Subcutaneous abdominal adipose tissue (tissue), 5 donors: Measurements from ENCODE around the gene GALK1.

Experiments used
- H3K27ac ChIP-seq: one replicate; pipeline ENCODE4 v1.7.0; 2013; ENCODE audit warnings: low read depth, mild to moderate bottlenecking, inconsistent platforms, low read length, moderate library complexity
- H3K27me3 ChIP-seq, 5 donors: one replicate each; pipeline ENCODE4 v1.7.0; 2013; ENCODE audit warnings: low read length in 5 of 5, inconsistent platforms in 1 of 5; ENCODE audit not compliant: control insufficient read depth in 5 of 5, insufficient read depth in 4 of 5
- H3K36me3 ChIP-seq, 5 donors: one replicate each; pipeline ENCODE4 v1.7.0; 2013; ENCODE audit warnings: low read length in 5 of 5; ENCODE audit not compliant: control insufficient read depth in 5 of 5, insufficient read depth in 5 of 5
- H3K4me1 ChIP-seq, 5 donors: one replicate each; pipeline ENCODE4 v1.7.0; 2013; ENCODE audit warnings: low read length in 5 of 5, mild to moderate bottlenecking in 3 of 5, moderate library complexity in 1 of 5; ENCODE audit not compliant: control insufficient read depth in 5 of 5, insufficient read depth in 5 of 5
- H3K4me3 ChIP-seq, 5 donors: one replicate each; pipeline ENCODE4 v1.7.0; 2013; ENCODE audit warnings: low read length in 5 of 5, low read depth in 1 of 5
- H3K9ac ChIP-seq, 5 donors: one replicate each; pipeline ENCODE4 v1.7.0; 2013; ENCODE audit warnings: low read length in 5 of 5, mild to moderate bottlenecking in 4 of 5, moderate library complexity in 3 of 5
- H3K9me3 ChIP-seq, 5 donors: one replicate each; pipeline ENCODE4 v1.7.0; 2013; ENCODE audit warnings: low read length in 5 of 5; ENCODE audit not compliant: control insufficient read depth in 5 of 5
- donor health status: healthy.
- donor health status: healthy.
- donor health status: healthy.
- donor health status: healthy.
- donor health status: healthy.

Gene GALK1

DNA sequence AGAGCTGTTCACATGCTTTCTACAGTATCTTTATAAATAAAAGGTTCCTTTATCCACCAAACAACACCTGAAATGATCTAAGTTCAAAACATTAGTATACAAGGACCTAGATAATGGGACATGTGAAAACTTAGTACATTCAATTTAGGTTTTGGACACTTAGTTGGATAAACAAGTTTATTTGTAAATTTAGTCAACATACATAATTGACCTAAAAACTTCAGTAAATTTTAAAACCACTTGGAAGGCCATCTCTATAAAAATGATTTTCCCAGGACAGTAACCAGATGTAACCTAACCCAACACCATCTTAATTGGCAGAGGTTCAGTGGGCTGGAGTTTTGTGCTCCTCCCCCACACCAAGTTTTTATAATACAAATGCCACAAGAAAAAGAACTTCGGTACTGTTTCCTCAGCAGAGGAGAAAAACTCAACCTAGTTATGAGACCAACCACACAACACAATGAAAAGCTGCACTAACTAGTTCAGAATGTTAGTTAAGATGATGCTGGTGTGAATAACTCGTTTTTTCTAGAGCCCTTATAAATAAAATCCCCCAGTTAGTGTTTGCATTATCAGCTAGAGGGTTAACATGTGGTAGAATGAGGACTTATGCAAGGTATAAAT, 12.4 kb upstream of the GALK1 start:
- H3K9ac ChIP-seq, result peak overlapping the region; percentile 62 to 98 (median 96)
- H3K27me3 ChIP-seq, result no peaks in the 10 kb centered on the region
- peak overlapping the region; percentile 96 for H3K27ac ChIP-seq
- H3K36me3 ChIP-seq, result peaks cover 13 to 49% (median 41%) of the 10 kb centered on the region in 5 donors
- no peaks in the 10 kb centered on the region for H3K9me3 ChIP-seq
- peaks cover 4 to 31% (median 24%) of the 10 kb centered on the region in 5 donors for H3K4me1 ChIP-seq
- H3K4me3 ChIP-seq, result peak overlapping the region; percentile 85 to 99 (median 97)

DNA sequence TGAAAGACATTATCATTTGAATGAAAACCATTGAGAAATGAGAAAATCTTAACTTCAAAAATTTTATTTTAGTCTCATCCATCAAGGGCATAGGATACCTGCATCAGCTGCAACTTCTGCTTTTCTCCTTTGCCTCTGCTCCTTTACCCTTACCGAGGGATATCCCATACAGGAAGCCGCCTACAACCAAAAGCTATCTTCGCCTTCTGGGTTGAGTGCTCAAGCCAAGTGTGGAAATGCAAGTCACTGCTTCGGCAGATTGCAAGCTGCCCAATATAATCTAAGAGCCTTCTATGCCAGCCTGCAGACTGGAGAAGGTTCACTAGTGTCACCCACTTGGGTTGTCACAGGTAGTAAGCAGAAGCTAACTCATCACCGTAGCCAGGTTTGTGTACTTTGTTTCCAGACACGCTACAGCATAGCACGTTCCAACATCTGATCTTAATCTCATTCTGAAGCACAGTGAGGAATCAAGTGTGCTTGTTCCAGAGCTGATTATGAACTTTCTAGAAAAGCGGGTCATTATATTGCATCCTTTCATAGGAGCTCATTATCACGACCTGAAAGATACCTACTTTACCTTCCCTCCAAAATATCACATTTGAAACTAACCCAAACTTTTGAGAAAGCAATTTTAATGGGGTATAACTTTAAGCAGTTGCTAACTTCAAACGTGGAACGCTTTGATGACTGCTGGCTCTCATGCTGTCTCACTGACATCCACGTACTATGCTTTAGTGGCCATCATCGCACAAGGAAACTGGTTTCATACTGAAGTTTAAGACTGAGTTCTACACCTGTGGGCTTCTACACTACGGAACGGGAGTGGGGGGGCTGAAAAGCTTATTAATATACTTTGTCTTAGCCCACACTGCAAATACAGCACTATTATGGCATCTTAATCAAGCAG, 11.6 kb upstream of the GALK1 start:
- Histone ChIP-seq H3K4me1 (peaks cover 4 to 31% (median 24%) of the 10 kb centered on the region in 5 donors), H3K27ac (peak overlapping the region; percentile 96), H3K9ac (peak overlapping the region; percentile 40 to 98 (median 96)), H3K9me3 (no peaks in the 10 kb centered on the region), H3K4me3 (peak overlapping the region; percentile 85 to 99 (median 97)), H3K36me3 (peaks cover 13 to 49% (median 41%) of the 10 kb centered on the region in 5 donors), H3K27me3 (no peaks in the 10 kb centered on the region)

DNA sequence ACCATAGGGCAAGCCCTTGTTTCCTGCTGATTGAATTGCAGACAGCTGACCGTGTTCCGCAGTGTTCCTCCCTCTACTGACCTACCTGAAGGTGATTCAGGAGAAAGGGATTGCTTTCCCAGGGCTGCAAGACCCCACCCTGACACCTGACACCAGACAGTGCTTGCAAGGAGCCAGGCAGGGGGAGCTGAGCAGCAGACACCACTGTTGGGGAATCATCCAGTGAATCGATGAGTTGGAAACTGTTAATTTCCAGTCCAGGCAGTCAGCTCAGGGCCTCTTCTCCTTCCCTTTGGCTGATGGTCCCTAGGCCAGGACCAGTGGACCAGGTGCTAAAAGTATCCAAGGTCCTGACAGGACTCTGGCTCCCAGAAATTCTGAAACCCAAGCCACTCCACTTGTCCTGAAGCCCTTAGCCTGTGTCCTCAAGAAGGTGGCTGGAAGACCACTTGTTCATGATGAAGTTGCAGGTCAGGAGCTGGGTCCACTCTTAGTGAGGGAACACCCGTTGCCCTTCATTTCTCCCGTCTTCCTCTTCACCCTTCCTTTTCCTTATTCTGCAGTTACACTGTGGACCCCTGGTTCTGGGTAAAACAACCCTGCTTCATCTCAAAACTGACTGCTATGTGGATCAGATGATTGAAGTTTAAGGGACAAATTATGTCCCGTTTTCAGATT, 10.1 kb upstream of the GALK1 start:
- H3K27ac ChIP-seq, result peak overlapping the region; percentile 96
- peaks cover 13 to 49% (median 41%) of the 10 kb centered on the region in 5 donors for H3K36me3 ChIP-seq
- H3K4me1 ChIP-seq, result peaks cover 4 to 29% (median 23%) of the 10 kb centered on the region in 5 donors
- H3K9ac ChIP-seq, result no peak overlapping the region
- H3K4me3 ChIP-seq, result peak overlapping the region in 1 of 5 donors; percentile 13
- H3K27me3 ChIP-seq, result no peaks in the 10 kb centered on the region
- no peaks in the 10 kb centered on the region for H3K9me3 ChIP-seq

DNA sequence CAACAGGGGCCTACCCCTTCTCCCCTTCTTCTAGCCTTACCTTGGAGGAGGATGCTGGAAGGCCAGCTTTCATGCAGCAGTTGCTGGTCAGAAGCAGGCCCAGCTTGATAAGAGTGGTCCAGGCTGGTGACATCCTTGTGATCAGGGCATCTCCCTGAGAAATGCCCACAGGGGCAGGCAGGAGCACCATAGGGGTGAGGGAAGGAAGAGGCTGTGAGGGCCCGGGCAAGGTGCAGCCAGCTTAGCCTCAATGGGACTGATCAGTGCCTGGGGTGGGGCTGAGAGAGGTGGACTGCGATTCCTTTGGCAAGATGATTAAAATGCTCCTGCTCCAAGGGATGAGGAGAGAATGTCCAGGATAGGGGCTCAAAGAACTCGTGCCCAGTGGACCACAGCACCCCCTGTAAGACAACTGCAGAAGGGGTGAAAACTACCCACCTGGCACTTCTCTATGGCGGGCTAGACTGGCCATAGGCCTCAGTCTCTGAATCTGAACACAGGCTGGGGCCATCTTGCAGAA, 9.5 kb upstream of the GALK1 start:
- peaks cover 4 to 29% (median 20%) of the 10 kb centered on the region in 5 donors for H3K4me1 ChIP-seq
- H3K36me3 ChIP-seq, result peaks cover 13 to 49% (median 41%) of the 10 kb centered on the region in 5 donors
- H3K4me3 ChIP-seq, result no peak overlapping the region
- no peaks in the 10 kb centered on the region for H3K9me3 ChIP-seq
- H3K27ac ChIP-seq, result no peak overlapping the region
- H3K27me3 ChIP-seq, result no peaks in the 10 kb centered on the region
- no peak overlapping the region for H3K9ac ChIP-seq

DNA sequence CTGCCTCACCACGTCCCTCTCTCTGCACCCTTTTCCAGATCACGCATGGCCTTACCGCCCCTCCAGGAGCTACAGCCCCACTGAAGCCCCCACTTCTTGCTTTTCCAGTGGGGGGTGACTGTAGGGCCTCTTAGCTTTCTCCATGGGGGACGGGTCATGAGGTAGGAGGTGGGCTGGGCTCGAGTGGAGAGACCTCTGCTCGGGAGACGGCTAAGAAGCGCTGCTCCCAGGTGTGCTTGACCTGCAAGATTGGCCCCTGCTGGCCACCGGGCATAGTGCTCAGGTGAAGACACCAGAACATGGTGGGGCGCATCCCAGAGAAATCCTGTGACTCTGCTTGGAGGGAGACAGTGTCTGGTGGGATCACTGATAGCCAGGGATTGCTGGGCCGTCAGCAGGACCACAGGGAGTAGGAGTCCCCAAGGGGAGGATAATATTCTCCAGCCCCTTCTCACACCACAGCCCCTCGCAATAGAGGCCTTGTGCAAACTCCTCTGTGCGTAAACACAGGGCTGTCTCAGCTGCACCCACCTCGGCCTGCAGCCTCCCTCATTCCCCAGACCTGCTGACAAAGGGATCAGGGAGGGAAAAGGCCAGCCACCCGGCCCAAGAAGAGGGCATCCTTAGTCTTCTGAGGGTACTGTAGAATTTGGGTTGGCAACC, 8.9 kb upstream of the GALK1 start:
- H3K27ac ChIP-seq, result no peak overlapping the region
- H3K4me1 ChIP-seq, result peaks cover 4 to 29% (median 20%) of the 10 kb centered on the region in 5 donors
- H3K9me3 ChIP-seq, result no peaks in the 10 kb centered on the region
- no peak overlapping the region for H3K9ac ChIP-seq
- no peaks in the 10 kb centered on the region for H3K27me3 ChIP-seq
- H3K36me3 ChIP-seq, result peaks cover 13 to 49% (median 41%) of the 10 kb centered on the region in 5 donors
- H3K4me3 ChIP-seq, result no peak overlapping the region

DNA sequence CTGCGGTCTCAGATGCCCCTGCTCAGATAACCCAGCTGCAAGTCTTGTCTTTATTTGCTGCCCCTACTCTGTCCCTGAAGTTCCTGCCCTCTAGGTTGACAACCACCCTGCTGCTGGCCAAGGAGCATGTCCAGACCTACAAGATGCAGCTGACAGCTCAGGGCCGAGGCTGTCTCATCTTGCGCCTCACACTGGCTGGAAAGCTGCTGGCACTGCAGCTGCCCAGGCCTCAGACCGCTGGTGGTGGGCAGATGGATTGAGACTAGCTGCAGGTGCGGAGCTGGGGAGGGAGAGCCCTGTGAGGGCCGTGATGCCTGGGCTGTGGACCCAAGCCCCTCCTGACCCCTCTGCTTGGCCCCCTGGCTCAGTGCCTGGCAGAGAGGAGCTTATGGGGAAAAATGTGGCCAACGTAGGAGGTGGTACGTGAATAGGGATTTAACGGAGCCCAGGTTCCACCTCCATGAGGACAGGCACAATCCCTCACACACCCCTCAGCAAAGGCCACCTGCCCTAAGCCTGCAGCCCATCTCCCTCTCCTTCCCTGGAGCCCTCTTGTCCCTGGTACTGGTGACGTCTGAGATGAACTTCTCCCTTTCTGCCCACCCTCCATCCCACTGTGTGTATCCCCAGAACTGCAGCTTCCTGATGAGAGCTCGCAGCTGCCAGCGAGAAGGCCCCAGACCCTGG, 8.3 kb upstream of the GALK1 start:
- H3K9me3 ChIP-seq, result no peaks in the 10 kb centered on the region
- H3K27ac ChIP-seq, result no peak overlapping the region
- no peak overlapping the region for H3K4me3 ChIP-seq
- H3K36me3 ChIP-seq, result peaks cover 12 to 42% (median 34%) of the 10 kb centered on the region in 5 donors
- no peaks in the 10 kb centered on the region for H3K27me3 ChIP-seq
- peaks cover 4 to 29% (median 20%) of the 10 kb centered on the region in 5 donors for H3K4me1 ChIP-seq
- no peak overlapping the region for H3K9ac ChIP-seq

DNA sequence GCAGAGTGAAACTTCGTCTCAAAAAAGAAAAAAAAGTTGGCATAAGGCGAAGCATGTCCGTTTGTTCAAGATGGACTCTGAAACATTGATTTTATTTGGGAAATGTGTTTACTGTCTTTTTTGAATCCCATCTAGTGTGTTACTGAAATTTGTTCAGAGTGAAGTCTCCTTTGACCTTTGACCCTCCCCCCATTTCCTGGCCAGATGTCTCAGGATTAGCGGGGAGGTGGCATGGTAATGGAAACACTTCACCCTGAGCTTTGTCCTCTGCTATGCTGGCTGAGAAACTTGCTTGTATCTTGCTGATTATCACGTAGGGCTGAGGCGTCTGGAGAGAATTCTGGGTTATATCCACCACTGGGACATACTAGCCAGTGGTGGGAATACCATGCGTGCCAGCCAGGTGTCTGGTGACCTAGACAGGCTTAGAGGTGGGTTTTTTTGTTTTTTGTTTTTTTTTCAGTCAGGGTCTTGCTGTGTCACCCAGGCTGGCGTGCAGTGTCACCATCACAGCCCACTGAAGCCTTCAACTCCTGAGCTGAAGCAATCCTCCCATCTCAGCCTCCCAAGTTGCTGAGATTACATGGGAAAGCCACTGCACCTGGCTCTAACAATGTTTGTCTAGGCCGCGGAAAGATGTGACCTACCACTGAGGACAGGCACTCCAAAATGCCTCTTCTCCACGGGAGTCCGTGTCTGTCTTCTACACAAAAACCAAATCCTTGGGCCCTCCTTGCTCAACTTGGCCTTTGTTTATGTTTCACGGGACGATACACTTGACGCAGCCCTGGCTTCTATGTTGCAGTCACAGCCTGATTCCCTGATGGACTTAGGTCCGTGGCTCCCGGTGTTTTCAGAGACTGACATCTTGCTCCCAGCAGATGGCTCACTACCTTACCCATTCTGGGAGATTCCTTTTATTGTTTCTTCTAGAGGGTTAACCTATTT, 6.6 kb upstream of the GALK1 start:
- Histone ChIP-seq H3K27ac (no peak overlapping the region), H3K4me3 (no peak overlapping the region), H3K4me1 (peaks cover 4 to 14% (median 12%) of the 10 kb centered on the region in 5 donors), H3K36me3 (peaks cover 0 to 25% (median 21%) of the 10 kb centered on the region in 5 donors), H3K9ac (no peak overlapping the region), H3K9me3 (no peaks in the 10 kb centered on the region), H3K27me3 (no peaks in the 10 kb centered on the region)

DNA sequence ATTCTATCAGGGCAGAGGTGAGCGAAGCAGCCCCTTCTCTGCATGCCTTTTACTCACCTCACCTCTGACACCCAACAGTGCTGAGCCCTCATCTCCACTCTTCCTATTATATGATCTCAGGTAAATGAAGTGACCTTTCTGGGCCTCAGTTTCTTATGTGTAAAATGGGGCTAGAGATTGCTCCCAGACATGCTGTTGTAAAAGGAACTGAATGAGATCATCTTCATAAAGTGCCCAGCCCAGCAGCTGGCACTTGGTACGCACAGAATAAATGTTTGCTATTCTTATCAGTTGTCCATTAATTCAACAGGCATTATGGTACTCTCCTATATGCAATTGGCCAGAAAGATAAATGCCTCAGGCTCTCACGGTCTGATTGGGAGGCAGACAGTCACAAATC, 4.5 kb upstream of the GALK1 start:
- Histone ChIP-seq H3K27ac (no peak overlapping the region), H3K4me3 (no peak overlapping the region), H3K9me3 (no peaks in the 10 kb centered on the region)

More for the DNA sequence above, 4.5 kb upstream of the GALK1 start:
- Histone ChIP-seq H3K27me3 (no peaks in the 10 kb centered on the region), H3K9ac (no peak overlapping the region), H3K36me3 (peaks cover 0 to 9% (median 7%) of the 10 kb centered on the region in 5 donors), H3K4me1 (peaks cover 0 to 8% (median 4%) of the 10 kb centered on the region in 5 donors)
